Nephron progenitor cell (in vitro differentiated cells): ENCODE measurements around the gene LIPC.
A peak's percentile ranks its signal among the peaks of the same experiment; 100 is the strongest.

ENCODE experiments used
- DNase-seq: peaks from one replicate; pipeline ENCODE4 v3.0.0; 2021
- H3K27ac Mint-ChIP-seq: 2 replicates; pipeline ENCODE4 v1.8.0; 2021; ENCODE audit warnings: mild to moderate bottlenecking, moderate library complexity, mixed read lengths
- H3K27me3 Mint-ChIP-seq: 2 replicates; pipeline ENCODE4 v1.8.0; 2021; ENCODE audit warnings: mild to moderate bottlenecking, low read depth, mixed read lengths; ENCODE audit not compliant: poor library complexity
- H3K36me3 Mint-ChIP-seq: 2 replicates; pipeline ENCODE4 v1.8.0; 2021; ENCODE audit warnings: low read depth, mixed read lengths
- H3K4me1 Mint-ChIP-seq: 2 replicates; pipeline ENCODE4 v1.8.0; 2021; ENCODE audit warnings: mixed read lengths
- H3K4me3 Mint-ChIP-seq: 2 replicates; pipeline ENCODE4 v1.8.0; 2021; ENCODE audit warnings: mild to moderate bottlenecking, moderate library complexity, mixed read lengths
- H3K9me3 Mint-ChIP-seq: 2 replicates; pipeline ENCODE4 v1.8.0; 2021; ENCODE audit warnings: mild to moderate bottlenecking, moderate library complexity, mixed read lengths
- TF ChIP-seq, protein P1 (sequence below): fragments of 200-600 bp; sonication (generic); IDR thresholded peaks from 2 replicates; pipeline ENCODE4 v1.5.0; 2021; ENCODE audit warnings: antibody characterized with exemption

LIPC gene

DNA sequence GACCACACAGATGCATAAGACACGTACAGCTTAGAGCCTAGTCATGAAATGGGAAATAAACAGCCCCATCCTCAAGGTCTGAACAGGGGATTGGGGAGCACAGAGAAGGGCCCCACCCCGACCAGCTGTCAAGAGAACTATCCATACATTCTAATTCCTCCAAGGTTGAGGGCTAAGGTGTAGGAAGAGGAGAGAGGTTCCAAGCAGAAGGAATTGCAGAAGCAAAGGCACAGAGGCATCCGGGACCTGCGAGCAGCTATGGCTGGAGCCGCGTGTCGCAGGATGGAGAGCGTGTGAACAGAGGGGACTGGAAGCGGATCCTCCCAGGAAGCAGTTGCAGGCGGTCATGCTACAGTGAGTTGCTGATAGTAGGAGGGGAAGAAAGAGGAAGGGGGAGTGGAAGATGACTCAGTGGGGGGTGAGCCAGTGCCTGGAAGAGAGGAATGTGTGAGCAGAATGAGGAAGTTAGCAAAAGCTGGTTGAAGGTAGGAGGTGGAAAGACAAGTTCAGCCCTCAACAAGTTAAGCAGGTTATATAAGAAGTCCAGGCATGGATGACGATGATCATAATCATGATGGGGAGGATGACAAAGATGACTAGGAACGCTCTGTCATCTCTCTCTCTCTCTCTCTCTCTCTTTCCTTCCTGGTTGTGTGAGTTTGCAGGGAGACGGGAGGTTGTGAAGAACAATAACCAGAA is 89.7 kb downstream of the LIPC start:
- Mint-ChIP-seq H3K4me1 (peaks cover 72% of the 10 kb centered on the region), H3K27ac (peak overlapping the region; percentile 21), H3K4me3 (no peak overlapping the region), H3K36me3 (peaks cover 2% of the 10 kb centered on the region), H3K9me3 (peaks cover 8% of the 10 kb centered on the region), H3K27me3 (peaks cover 6% of the 10 kb centered on the region)
- TF ChIP-seq, protein P1, sequence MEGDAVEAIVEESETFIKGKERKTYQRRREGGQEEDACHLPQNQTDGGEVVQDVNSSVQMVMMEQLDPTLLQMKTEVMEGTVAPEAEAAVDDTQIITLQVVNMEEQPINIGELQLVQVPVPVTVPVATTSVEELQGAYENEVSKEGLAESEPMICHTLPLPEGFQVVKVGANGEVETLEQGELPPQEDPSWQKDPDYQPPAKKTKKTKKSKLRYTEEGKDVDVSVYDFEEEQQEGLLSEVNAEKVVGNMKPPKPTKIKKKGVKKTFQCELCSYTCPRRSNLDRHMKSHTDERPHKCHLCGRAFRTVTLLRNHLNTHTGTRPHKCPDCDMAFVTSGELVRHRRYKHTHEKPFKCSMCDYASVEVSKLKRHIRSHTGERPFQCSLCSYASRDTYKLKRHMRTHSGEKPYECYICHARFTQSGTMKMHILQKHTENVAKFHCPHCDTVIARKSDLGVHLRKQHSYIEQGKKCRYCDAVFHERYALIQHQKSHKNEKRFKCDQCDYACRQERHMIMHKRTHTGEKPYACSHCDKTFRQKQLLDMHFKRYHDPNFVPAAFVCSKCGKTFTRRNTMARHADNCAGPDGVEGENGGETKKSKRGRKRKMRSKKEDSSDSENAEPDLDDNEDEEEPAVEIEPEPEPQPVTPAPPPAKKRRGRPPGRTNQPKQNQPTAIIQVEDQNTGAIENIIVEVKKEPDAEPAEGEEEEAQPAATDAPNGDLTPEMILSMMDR: no peak
- peak; percentile 57 for DNase-seq

DNA sequence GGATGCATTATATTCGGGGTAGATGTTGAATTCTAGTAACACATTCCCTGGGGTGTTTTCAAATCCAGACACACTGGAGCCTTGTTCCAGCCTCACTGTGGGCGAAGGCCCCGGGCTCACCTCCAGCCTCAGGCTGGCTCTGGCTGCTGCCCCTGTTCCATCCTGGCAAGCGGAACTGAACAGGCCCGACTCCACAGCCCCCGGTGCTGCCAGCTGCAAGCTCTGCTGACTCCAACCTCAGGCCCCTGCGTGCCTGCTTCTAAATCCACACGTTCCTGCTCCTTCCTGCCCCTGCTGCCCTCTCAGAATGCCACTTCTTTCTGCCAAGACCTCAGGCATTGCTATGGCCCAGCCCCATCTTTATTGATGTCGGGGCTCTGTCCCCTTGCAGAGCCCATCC is 90.6 kb downstream of the LIPC start:
- peaks cover 10% of the 10 kb centered on the region for H3K27me3 Mint-ChIP-seq

DNA sequence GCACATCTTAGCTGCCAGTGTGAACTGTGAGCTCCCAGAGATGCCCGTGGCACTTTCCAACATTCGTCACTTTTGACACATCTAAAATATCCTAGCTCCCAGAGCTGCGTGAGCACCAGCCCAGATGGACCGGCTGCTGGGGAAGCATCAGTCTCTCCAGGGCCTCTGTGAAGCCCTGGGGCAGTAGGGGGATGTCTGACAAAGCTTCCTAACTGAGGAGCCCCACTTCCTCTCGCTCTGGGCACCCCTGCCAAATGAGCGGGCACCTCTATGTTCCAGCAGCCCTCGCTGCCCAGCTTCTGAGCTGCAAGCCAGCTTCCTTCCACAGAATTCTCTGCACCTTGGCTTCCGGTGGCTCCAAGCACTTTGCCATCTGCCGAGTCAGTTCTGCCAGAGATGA is 91.1 kb downstream of the LIPC start:
- TF ChIP-seq, protein P1: no peak
- Mint-ChIP-seq H3K9me3 (no peaks in the 10 kb centered on the region), H3K4me1 (peaks cover 62% of the 10 kb centered on the region), H3K4me3 (no peak overlapping the region), H3K27me3 (peaks cover 10% of the 10 kb centered on the region), H3K36me3 (no peaks in the 10 kb centered on the region), H3K27ac (no peak overlapping the region)
- DNase-seq: no peak

More for the DNA sequence above, 90.6 kb downstream of the LIPC start:
- Mint-ChIP-seq H3K9me3 (no peaks in the 10 kb centered on the region), H3K27ac (no peak overlapping the region), H3K4me1 (peaks cover 66% of the 10 kb centered on the region), H3K36me3 (no peaks in the 10 kb centered on the region), H3K4me3 (no peak overlapping the region)
- DNase-seq: no peak
- TF ChIP-seq, protein P1: no peak

DNA sequence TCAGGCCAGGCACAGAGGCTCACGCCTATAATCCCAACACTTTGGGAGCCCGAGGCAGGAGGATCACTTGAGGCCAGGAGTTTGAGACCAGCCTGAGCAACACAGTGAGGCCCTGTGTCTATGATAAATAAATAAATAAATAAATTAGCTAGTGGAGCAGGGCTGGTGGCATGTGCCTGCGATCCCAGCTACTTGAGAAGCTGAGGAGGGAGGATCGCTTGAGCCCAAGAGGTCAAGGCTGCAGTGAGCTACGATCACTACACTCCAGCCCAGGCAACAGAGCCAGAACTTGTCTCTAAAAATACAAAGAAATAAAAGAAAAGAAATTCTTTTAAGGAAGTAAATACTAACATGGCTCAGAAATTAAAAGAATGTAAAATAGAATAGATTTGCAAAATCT is 91.8 kb downstream of the LIPC start:
- DNase-seq: no peak
- H3K4me3 Mint-ChIP-seq: no peak overlapping the region
- peaks cover 60% of the 10 kb centered on the region for H3K4me1 Mint-ChIP-seq
- TF ChIP-seq, protein P1: no peak
- H3K36me3 Mint-ChIP-seq: no peaks in the 10 kb centered on the region
- H3K27ac Mint-ChIP-seq: no peak overlapping the region
- peaks cover 10% of the 10 kb centered on the region for H3K27me3 Mint-ChIP-seq
- no peaks in the 10 kb centered on the region for H3K9me3 Mint-ChIP-seq

DNA sequence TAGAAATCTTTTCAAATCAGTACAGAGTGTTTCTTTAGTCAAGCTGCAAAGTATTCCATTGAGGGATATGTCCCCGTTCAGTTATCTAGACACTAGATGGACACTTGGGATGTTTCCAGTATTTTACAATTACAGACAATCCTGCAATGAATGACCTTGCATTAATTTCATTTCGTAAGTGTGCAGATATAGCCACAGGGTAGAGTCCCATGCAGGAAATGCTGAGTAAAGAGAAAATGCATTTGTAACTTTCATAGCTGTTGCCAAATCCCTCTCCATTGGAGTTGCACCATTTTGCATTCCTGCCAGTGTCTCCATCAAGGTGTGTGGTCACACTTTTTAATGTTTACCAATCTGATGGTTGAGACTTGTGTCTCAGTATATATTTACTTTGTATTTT is 92.5 kb downstream of the LIPC start:
- Mint-ChIP-seq H3K36me3 (no peaks in the 10 kb centered on the region), H3K27ac (no peak overlapping the region), H3K4me3 (no peak overlapping the region), H3K9me3 (no peaks in the 10 kb centered on the region), H3K4me1 (peaks cover 56% of the 10 kb centered on the region), H3K27me3 (peaks cover 10% of the 10 kb centered on the region)
- no peak for DNase-seq
- TF ChIP-seq, protein P1: no peak

DNA sequence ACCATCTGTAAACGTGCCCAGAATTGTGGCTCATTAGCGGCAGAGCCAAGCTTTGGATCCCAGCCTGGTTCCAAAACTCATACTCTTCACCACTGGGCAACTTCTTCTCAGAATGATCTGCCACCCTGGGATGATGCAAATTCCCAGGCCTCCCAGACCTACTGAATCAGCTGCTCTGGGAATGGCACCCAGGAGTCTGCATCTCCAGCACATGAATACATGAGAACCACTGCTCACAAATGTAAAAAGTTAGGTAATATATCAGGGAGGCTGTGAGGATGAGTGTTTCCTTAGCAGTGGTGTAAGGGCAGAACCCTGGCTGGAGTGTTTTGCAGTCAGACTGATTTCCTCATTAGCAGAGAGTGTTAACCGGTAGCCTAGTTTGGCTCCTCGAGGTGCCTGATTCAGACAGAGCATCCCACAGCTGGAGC is 94.2 kb downstream of the LIPC start:
- Mint-ChIP-seq H3K9me3 (no peaks in the 10 kb centered on the region), H3K4me3 (no peak overlapping the region), H3K27ac (no peak overlapping the region), H3K36me3 (no peaks in the 10 kb centered on the region), H3K27me3 (peaks cover 15% of the 10 kb centered on the region), H3K4me1 (peaks cover 38% of the 10 kb centered on the region)
- no peak for DNase-seq
- TF ChIP-seq, protein P1: no peak
